ENCODE data around the gene CALB2. TPM values are rescaled to one million over a fixed set of nuclear protein-coding genes. Genes with fewer than 3 reads are reported as not detected.

The CALB2 gene
- polyA plus RNA-seq, 1 donor from 2014 or later, result 1.1 TPM

DNA sequence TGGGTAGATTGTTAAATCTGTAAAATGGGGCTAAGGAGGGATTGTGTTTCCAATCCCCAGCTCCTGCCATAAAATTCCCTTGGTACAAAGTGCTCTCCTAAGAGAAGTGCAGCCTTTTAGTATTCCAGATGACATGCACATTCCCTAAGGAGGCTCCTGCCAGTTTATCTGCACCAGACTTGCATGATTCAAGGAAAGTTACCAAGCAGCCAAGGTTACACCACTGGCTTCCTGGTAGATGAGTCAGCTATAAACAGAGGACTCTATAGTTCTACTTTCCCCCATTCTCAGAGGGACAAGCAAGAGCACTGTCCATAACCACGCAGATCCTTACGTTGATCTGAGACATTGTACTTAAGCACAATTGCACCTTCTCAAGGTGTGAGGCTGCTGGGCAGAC, 1.9 kb downstream of the CALB2 start:
- Histone ChIP-seq H3K4me3 (ENCODE audit: low read length) (no peak overlapping the region), H3K27ac (ENCODE audit: low read length) (no peak overlapping the region), H4K20me1 (ENCODE audit: insufficient read depth) (no peaks in the 10 kb centered on the region), H3K9me2 (ENCODE audit: insufficient read depth, low read length) (no peaks in the 10 kb centered on the region), H3F3A (ENCODE audit: insufficient read depth, low read length, poor library complexity, severe bottlenecking) (no peaks in the 10 kb centered on the region), H3K27me3 (ENCODE audit: insufficient read depth, low read depth, low read length) (peaks cover 17% of the 10 kb centered on the region), H3K9me3 (ENCODE audit: low read length) (no peaks in the 10 kb centered on the region), H3K4me2 (ENCODE audit: low read length) (no peak overlapping the region), H2AFZ (ENCODE audit: low read depth, low read length) (no peak overlapping the region), H3K79me2 (replicated peaks; ENCODE audit: insufficient read depth, low read length) (no peaks in the 10 kb centered on the region), H3K36me3 (ENCODE audit: insufficient read depth, low read length) (no peaks in the 10 kb centered on the region), H3K9ac (ENCODE audit: low read length) (no peak overlapping the region)
- TF ChIP-seq, protein P1, sequence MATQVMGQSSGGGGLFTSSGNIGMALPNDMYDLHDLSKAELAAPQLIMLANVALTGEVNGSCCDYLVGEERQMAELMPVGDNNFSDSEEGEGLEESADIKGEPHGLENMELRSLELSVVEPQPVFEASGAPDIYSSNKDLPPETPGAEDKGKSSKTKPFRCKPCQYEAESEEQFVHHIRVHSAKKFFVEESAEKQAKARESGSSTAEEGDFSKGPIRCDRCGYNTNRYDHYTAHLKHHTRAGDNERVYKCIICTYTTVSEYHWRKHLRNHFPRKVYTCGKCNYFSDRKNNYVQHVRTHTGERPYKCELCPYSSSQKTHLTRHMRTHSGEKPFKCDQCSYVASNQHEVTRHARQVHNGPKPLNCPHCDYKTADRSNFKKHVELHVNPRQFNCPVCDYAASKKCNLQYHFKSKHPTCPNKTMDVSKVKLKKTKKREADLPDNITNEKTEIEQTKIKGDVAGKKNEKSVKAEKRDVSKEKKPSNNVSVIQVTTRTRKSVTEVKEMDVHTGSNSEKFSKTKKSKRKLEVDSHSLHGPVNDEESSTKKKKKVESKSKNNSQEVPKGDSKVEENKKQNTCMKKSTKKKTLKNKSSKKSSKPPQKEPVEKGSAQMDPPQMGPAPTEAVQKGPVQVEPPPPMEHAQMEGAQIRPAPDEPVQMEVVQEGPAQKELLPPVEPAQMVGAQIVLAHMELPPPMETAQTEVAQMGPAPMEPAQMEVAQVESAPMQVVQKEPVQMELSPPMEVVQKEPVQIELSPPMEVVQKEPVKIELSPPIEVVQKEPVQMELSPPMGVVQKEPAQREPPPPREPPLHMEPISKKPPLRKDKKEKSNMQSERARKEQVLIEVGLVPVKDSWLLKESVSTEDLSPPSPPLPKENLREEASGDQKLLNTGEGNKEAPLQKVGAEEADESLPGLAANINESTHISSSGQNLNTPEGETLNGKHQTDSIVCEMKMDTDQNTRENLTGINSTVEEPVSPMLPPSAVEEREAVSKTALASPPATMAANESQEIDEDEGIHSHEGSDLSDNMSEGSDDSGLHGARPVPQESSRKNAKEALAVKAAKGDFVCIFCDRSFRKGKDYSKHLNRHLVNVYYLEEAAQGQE (IDR thresholded peaks at IDR 0.05; ENCODE audit: borderline replicate concordance), result no peak

DNA sequence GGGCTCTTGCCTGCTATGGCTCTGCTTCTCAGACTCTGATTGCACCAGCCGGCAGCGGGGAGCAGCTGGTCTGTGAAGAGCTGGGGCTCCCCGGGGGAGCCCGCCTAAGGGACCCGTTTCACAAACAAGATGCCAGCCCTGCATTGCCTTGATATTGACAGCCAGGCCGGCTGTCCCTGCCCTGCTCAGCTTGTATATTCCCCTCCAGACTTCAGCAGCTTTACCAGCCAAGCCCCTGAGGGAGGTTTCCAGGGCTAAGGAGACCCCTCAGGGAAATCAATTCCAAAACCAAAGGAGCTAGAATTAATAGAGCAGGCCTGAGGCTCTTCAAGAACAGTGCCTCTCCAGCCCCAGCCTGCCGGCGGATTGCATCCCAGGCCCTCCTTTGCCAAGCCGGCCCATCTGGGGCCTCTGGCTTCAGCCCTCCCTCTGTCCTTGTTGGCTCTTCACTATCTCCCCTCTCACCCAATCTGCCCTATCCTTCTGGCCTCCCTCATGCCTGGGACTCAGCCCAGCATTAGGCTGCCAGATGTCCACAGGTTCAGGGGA, 5.7 kb downstream of the CALB2 start:
- TF ChIP-seq POLR2AphosphoS5 (IDR thresholded peaks at IDR 0.05), result no peak

DNA sequence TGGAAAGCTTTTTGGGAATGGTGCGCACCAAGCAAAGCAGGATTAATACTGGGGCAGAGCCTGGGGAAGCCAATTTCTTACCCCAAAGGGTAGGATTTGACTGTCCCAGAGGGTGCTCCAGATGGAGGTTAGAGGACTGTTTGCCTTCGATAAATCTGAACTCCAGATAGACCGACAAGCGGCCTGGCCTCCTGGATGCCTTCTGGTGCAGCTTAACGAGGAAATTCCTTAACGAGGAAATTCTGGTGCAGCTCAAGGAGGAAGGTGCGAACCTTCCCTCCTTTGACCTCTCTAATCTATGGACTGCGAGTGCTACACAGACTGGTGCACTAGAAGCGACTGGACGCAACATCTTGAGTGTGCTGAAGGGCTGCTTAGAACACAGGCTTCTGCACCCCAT, 6.5 kb downstream of the CALB2 start:
- no peak overlapping the region for H3K27ac ChIP-seq (ENCODE audit: low read length)
- H4K20me1 ChIP-seq (ENCODE audit: insufficient read depth), result no peaks in the 10 kb centered on the region
- TF ChIP-seq TAF1 (IDR thresholded peaks at IDR 0.05; ENCODE audit: low read depth) (no peak), POLR2AphosphoS5 (IDR thresholded peaks at IDR 0.05) (no peak), EP300 (conservative IDR thresholded peaks at IDR 0.05; ENCODE audit: poor library complexity, severe bottlenecking) (no peak), MXI1 (conservative IDR thresholded peaks at IDR 0.05; ENCODE audit: poor library complexity, severe bottlenecking) (no peak), RAD21 (conservative IDR thresholded peaks at IDR 0.05) (no peak), EZH2 (IDR thresholded peaks at IDR 0.05; ENCODE audit: borderline replicate concordance, insufficient read depth, low read length, poor library complexity, severe bottlenecking) (no peak)
- TF ChIP-seq, protein P1 (IDR thresholded peaks at IDR 0.05; ENCODE audit: borderline replicate concordance), result no peak
- TF ChIP-seq, protein P2, sequence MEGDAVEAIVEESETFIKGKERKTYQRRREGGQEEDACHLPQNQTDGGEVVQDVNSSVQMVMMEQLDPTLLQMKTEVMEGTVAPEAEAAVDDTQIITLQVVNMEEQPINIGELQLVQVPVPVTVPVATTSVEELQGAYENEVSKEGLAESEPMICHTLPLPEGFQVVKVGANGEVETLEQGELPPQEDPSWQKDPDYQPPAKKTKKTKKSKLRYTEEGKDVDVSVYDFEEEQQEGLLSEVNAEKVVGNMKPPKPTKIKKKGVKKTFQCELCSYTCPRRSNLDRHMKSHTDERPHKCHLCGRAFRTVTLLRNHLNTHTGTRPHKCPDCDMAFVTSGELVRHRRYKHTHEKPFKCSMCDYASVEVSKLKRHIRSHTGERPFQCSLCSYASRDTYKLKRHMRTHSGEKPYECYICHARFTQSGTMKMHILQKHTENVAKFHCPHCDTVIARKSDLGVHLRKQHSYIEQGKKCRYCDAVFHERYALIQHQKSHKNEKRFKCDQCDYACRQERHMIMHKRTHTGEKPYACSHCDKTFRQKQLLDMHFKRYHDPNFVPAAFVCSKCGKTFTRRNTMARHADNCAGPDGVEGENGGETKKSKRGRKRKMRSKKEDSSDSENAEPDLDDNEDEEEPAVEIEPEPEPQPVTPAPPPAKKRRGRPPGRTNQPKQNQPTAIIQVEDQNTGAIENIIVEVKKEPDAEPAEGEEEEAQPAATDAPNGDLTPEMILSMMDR (IDR thresholded peaks at IDR 0.05; ENCODE audit: poor library complexity, severe bottlenecking), result no peak
- no peaks in the 10 kb centered on the region for H3F3A ChIP-seq (ENCODE audit: insufficient read depth, low read length, poor library complexity, severe bottlenecking)
- no peak overlapping the region for H3K4me3 ChIP-seq (ENCODE audit: low read length)
- no peaks in the 10 kb centered on the region for H3K36me3 ChIP-seq (ENCODE audit: insufficient read depth, low read length)
- H3K27me3 ChIP-seq (ENCODE audit: insufficient read depth, low read depth, low read length), result peaks cover 1% of the 10 kb centered on the region
- H2AFZ ChIP-seq (ENCODE audit: low read depth, low read length), result no peak overlapping the region
- H3K9me3 ChIP-seq (ENCODE audit: low read length), result no peaks in the 10 kb centered on the region
- no peaks in the 10 kb centered on the region for H3K9me2 ChIP-seq (ENCODE audit: insufficient read depth, low read length)
- no peak overlapping the region for H3K4me2 ChIP-seq (ENCODE audit: low read length)
- no peaks in the 10 kb centered on the region for H3K79me2 ChIP-seq (replicated peaks; ENCODE audit: insufficient read depth, low read length)
- H3K9ac ChIP-seq (ENCODE audit: low read length), result no peak overlapping the region

More for the DNA sequence above, 5.7 kb downstream of the CALB2 start:
- no peak overlapping the region for H3K4me2 ChIP-seq (ENCODE audit: low read length)
- peaks cover 9% of the 10 kb centered on the region for H3K27me3 ChIP-seq (ENCODE audit: insufficient read depth, low read depth, low read length)
- H3K9ac ChIP-seq (ENCODE audit: low read length), result no peak overlapping the region
- no peaks in the 10 kb centered on the region for H3K36me3 ChIP-seq (ENCODE audit: insufficient read depth, low read length)
- H3K9me2 ChIP-seq (ENCODE audit: insufficient read depth, low read length), result no peaks in the 10 kb centered on the region
- no peak overlapping the region for H3K4me3 ChIP-seq (ENCODE audit: low read length)
- no peaks in the 10 kb centered on the region for H3K9me3 ChIP-seq (ENCODE audit: low read length)
- no peaks in the 10 kb centered on the region for H3F3A ChIP-seq (ENCODE audit: insufficient read depth, low read length, poor library complexity, severe bottlenecking)
- no peak overlapping the region for H2AFZ ChIP-seq (ENCODE audit: low read depth, low read length)
- H3K27ac ChIP-seq (ENCODE audit: low read length), result no peak overlapping the region
- H4K20me1 ChIP-seq (ENCODE audit: insufficient read depth), result no peaks in the 10 kb centered on the region
- no peaks in the 10 kb centered on the region for H3K79me2 ChIP-seq (replicated peaks; ENCODE audit: insufficient read depth, low read length)

Measured in neural cell (in vitro differentiated cells).